ENCODE data around the gene TOGARAM2. TPM values are rescaled to one million over a fixed set of nuclear protein-coding genes. Genes with fewer than 3 reads are reported as not detected.

Gene TOGARAM2
- total RNA-seq, 2 experiments from 2014 or later, result 0.03 TPM; not detected in 1

GRCh38 chr2:28979041-28979440 is 2.1 kb upstream of the TOGARAM2 start:
- ChIA-PET CTCF (ENCODE audit: unreplicated experiment) (interaction anchor here (0.6 kb wide), 1 partner anchor 134 kb away, joined by 3 read pairs; no protein-coding TSS in a partner anchor), POLR2A (no interaction called here)

GRCh38 chr2:28979576-28980366 is 1.3 kb upstream of the TOGARAM2 start:
- Histone ChIP-seq H2AFZ (ENCODE audit: low read length) (no peak overlapping the region), H4K20me1 (ENCODE audit: insufficient read depth, low read length) (no peaks in the 10 kb centered on the region), H3K4me3 (ENCODE audit: low read depth, low read length, poor library complexity, severe bottlenecking) (no peak overlapping the region), H3K27ac (ENCODE audit: low read depth, low read length, poor library complexity, severe bottlenecking) (no peak overlapping the region), H3K4me1 (ENCODE audit: insufficient read depth, low read length, poor library complexity, severe bottlenecking) (no peaks in the 10 kb centered on the region), H3K9me3 (ENCODE audit: low read length) (no peaks in the 10 kb centered on the region), H3K9me2 (ENCODE audit: insufficient read depth, low read length) (no peaks in the 10 kb centered on the region), H3K79me2 (ENCODE audit: insufficient read depth, low read depth, low read length) (no peaks in the 10 kb centered on the region), H3K36me3 (ENCODE audit: insufficient read depth, low read length) (no peaks in the 10 kb centered on the region), H3K4me2 (ENCODE audit: low read length) (no peak overlapping the region)
- POLR2A ChIA-PET, result no interaction called here
- CTCF ChIA-PET (ENCODE audit: unreplicated experiment), result no interaction called here
- DNase-seq (ENCODE audit: low spot score), result no peak
- intact Hi-C loops (cut with micrococcal nuclease; ENCODE audit: unreplicated experiment), result no loop called here
- TF ChIP-seq EZH2phosphoT487 (IDR thresholded peaks at IDR 0.05; ENCODE audit: borderline replicate concordance, low read depth, low read length), result no peak
- TF ChIP-seq CTCF (conservative IDR thresholded peaks at IDR 0.05; ENCODE audit: low read length), result no peak
- no TSS peak for BruUV-seq (replicated peaks)

More at GRCh38 chr2:28979041-28979440, 2.1 kb upstream of the TOGARAM2 start:
- Histone ChIP-seq H3K27ac (ENCODE audit: low read depth, low read length, poor library complexity, severe bottlenecking) (no peak overlapping the region), H2AFZ (ENCODE audit: low read length) (no peak overlapping the region), H3K9me2 (ENCODE audit: insufficient read depth, low read length) (no peaks in the 10 kb centered on the region), H3K4me3 (ENCODE audit: low read depth, low read length, poor library complexity, severe bottlenecking) (no peak overlapping the region), H3K36me3 (ENCODE audit: insufficient read depth, low read length) (no peaks in the 10 kb centered on the region), H3K9me3 (ENCODE audit: low read length) (no peaks in the 10 kb centered on the region), H3K79me2 (ENCODE audit: insufficient read depth, low read depth, low read length) (no peaks in the 10 kb centered on the region), H3K4me1 (ENCODE audit: insufficient read depth, low read length, poor library complexity, severe bottlenecking) (no peaks in the 10 kb centered on the region), H4K20me1 (ENCODE audit: insufficient read depth, low read length) (no peaks in the 10 kb centered on the region), H3K4me2 (ENCODE audit: low read length) (no peak overlapping the region)
- intact Hi-C loops (cut with micrococcal nuclease; ENCODE audit: unreplicated experiment), result no loop called here
- no peak for DNase-seq (ENCODE audit: low spot score)
- TF ChIP-seq EZH2phosphoT487 (IDR thresholded peaks at IDR 0.05; ENCODE audit: borderline replicate concordance, low read depth, low read length) (no peak), CTCF (conservative IDR thresholded peaks at IDR 0.05; ENCODE audit: low read length) (no peak)
- BruUV-seq (replicated peaks), result no TSS peak

- BruUV-seq (replicated peaks), result no TSS peak
- POLR2A ChIA-PET, result interaction anchor here (0.7 kb wide), 1 partner anchor 21 kb away, joined by 3 read pairs; no protein-coding TSS in a partner anchor
Measured at GRCh38 chr2:28980368-28981015, 606 bp upstream of the TOGARAM2 start.

More at GRCh38 chr2:28980368-28981015, 606 bp upstream of the TOGARAM2 start:
- Histone ChIP-seq H4K20me1 (ENCODE audit: insufficient read depth, low read length) (no peaks in the 10 kb centered on the region), H2AFZ (ENCODE audit: low read length) (no peak overlapping the region), H3K27ac (ENCODE audit: low read depth, low read length, poor library complexity, severe bottlenecking) (no peak overlapping the region), H3K36me3 (ENCODE audit: insufficient read depth, low read length) (no peaks in the 10 kb centered on the region), H3K9me2 (ENCODE audit: insufficient read depth, low read length) (no peaks in the 10 kb centered on the region), H3K4me1 (ENCODE audit: insufficient read depth, low read length, poor library complexity, severe bottlenecking) (no peaks in the 10 kb centered on the region), H3K9me3 (ENCODE audit: low read length) (no peaks in the 10 kb centered on the region), H3K4me2 (ENCODE audit: low read length) (no peak overlapping the region), H3K79me2 (ENCODE audit: insufficient read depth, low read depth, low read length) (no peaks in the 10 kb centered on the region), H3K4me3 (ENCODE audit: low read depth, low read length, poor library complexity, severe bottlenecking) (no peak overlapping the region)
- intact Hi-C loops (cut with micrococcal nuclease; ENCODE audit: unreplicated experiment), result no loop called here
- no peak for TF ChIP-seq EZH2phosphoT487 (IDR thresholded peaks at IDR 0.05; ENCODE audit: borderline replicate concordance, low read depth, low read length)
- TF ChIP-seq CTCF (conservative IDR thresholded peaks at IDR 0.05; ENCODE audit: low read length), result no peak
- CTCF ChIA-PET (ENCODE audit: unreplicated experiment), result no interaction called here
- DNase-seq (ENCODE audit: low spot score), result no peak

All from OCI-LY7 (cell line).